Suppressor macrophage treated with lipopolysaccharide for 4 hours (primary cell): ENCODE results near the gene GLP1R.
A peak's percentile ranks its signal among the peaks of the same experiment; 100 is the strongest.

Experiments used
- DNase-seq: peaks from one replicate; pipeline ENCODE4 v3.0.0-alpha.2; 2020

The GLP1R gene

GRCh38 chr6:39137245-39137644 is 88.7 kb downstream of the GLP1R start:
- DNase-seq: peak; percentile 47
